Testis (tissue), 3 donors: Measurements from ENCODE around the gene HEBP2. TPM values are rescaled to one million over a fixed set of nuclear protein-coding genes. Genes with fewer than 3 reads are reported as not detected.

ENCODE experiments used
- DNase-seq: peaks from one replicate; pipeline ENCODE4 v3.0.0-alpha.2; 2019
- H3K27ac ChIP-seq, 2 donors: fragments of 200-600 bp; sonication (generic); one replicate each; pipeline ENCODE4 v1.5.1; 2019
- H3K27me3 ChIP-seq: fragments of 200-600 bp; sonication (generic); one replicate; pipeline ENCODE4 v1.5.1; 2019
- H3K36me3 ChIP-seq: fragments of 200-600 bp; sonication (generic); one replicate; pipeline ENCODE4 v1.5.1; 2017; ENCODE audit warnings: low read depth; ENCODE audit errors: missing control alignments
- H3K4me1 ChIP-seq: fragments of 200-600 bp; sonication (generic); one replicate; pipeline ENCODE4 v1.5.1; 2019
- H3K4me3 ChIP-seq, 2 donors: fragments of 200-600 bp; sonication (generic); one replicate each; pipeline ENCODE4 v1.5.1; 2017 to 2019
- H3K9me3 ChIP-seq: fragments of 200-600 bp; sonication (generic); one replicate; pipeline ENCODE4 v1.5.1; 2017
- CTCF ChIP-seq, 3 experiments: fragments of 450-650 bp in 2 of 3; fragments of 200-600 bp in 1 of 3; sonication (generic) in 1 of 3; IDR thresholded peaks; one replicate each; pipeline ENCODE4 v1.5.1; 2016 to 2019; ENCODE audit warnings: antibody characterized with exemption in 3 of 3, mild to moderate bottlenecking in 2 of 3, moderate library complexity in 1 of 3
- POLR2A ChIP-seq: fragments of 450-650 bp; IDR thresholded peaks from one replicate; pipeline ENCODE4 v1.6.1; 2017; ENCODE audit warnings: antibody characterized with exemption, mild to moderate bottlenecking, moderate library complexity
- WGBS, 2 donors: methylation state at CpG; one replicate each; pipeline ENCODE4 v1.1.5; 2018; 5-methylcytosine and 5-hydroxymethylcytosine counted together
- intact Hi-C: fragments of 100-400 bp; cut with DNase I; formaldehyde crosslinking; loops from one replicate; pipeline ENCODE4 v1.15.1; 2023; ENCODE audit warnings: low total_unique reads
- polyA plus RNA-seq: library from polyadenylated mRNA; stranded (reverse); fragments of 350-450 nt; fragmentation: Illumina TruSeq; extraction: RNeasy Lipid Tissue Mini Kit (QIAGEN cat#74804); gene quantifications from one replicate; pipeline ENCODE4 v1.2.3, GENCODE V29; 2014; ENCODE audit warnings: low read depth, low replicate concordance; ENCODE audit not compliant: insufficient read depth
- total RNA-seq, 2 donors: library from RNA; depleted of rRNA; stranded (reverse); fragments of >200 nt; gene quantifications; one replicate each; pipeline ENCODE4 v1.2.3, GENCODE V29; 2016

The HEBP2 gene
- total and polyA plus RNA-seq, 3 donors from 2014 or later: 11.4 to 16.9 (median 12.8) TPM

GRCh38 chr6:138377844-138378243, 26.2 kb upstream of the HEBP2 start, which contains the start of gene SMIM28:
Gene SMIM28 (plus strand): TSS chr6:138377905. CDS start chr6:138378073, 168 bp downstream.
- DNase-seq: no peak
- 86 to 91% methylated on average over 6 of the region's 6 CpGs for WGBS, 2 donors
- H3K4me3 ChIP-seq: no peak within 1 kb of the TSS
- H3K27ac ChIP-seq: no peak within 1 kb of the TSS
- H3K36me3 ChIP-seq: no peaks in the 10 kb centered on the region
- no peaks in the 10 kb centered on the region for H3K4me1 ChIP-seq
- no peaks in the 10 kb centered on the region for H3K27me3 ChIP-seq
- H3K9me3 ChIP-seq: no peaks in the 10 kb centered on the region
- intact Hi-C loops: no loop called here
- no peak for TF ChIP-seq CTCF (IDR thresholded peaks at IDR 0.05)
- TF ChIP-seq POLR2A: no peak

- Histone ChIP-seq H3K4me1 (no peaks in the 10 kb centered on the region), H3K4me3 (no peak overlapping the region), H3K36me3 (no peaks in the 10 kb centered on the region), H3K27me3 (no peaks in the 10 kb centered on the region), H3K9me3 (no peaks in the 10 kb centered on the region), H3K27ac (no peak overlapping the region)
- DNase-seq: no peak
- no peak for TF ChIP-seq CTCF (IDR thresholded peaks at IDR 0.05)
- TF ChIP-seq POLR2A: no peak
- 76 to 85% methylated on average over 4 of the region's 4 CpGs for WGBS, 2 donors
- intact Hi-C loops: no loop called here
These were observed 25.6 kb upstream of the HEBP2 start for GRCh38 chr6:138378463-138378862.

- no peak overlapping the region for H3K4me3 ChIP-seq
- DNase-seq: no peak
- intact Hi-C loops: no loop called here
- TF ChIP-seq POLR2A (no peak), CTCF (IDR thresholded peaks at IDR 0.05) (no peak)
- no peaks in the 10 kb centered on the region for H3K4me1 ChIP-seq
- H3K9me3 ChIP-seq: no peaks in the 10 kb centered on the region
- H3K36me3 ChIP-seq: no peaks in the 10 kb centered on the region
- WGBS, 2 donors: 85% methylated on average over 8 of the region's 8 CpGs
- no peaks in the 10 kb centered on the region for H3K27me3 ChIP-seq
- H3K27ac ChIP-seq: no peak overlapping the region
These were observed 21.3 kb upstream of the HEBP2 start for GRCh38 chr6:138382498-138383265.

DNA sequence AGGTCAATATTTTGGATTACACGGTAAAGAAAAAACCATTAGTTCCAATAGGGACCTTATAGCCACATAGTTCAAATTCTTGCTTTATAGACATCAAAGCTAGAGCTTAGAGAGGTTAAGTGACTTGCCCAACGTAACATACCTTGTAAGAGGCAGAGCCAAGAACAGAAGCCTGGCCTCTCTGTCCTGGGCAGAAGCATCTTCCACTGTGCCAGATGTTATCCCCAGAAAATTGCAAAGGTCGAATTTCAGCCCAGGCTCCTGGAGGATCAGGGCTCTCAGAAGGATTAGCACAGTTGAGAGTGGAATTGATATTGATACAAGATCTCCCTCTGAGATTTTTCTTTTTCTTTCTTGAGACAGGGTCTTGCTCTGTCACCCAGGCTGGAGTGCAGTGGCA, 20.2 kb upstream of the HEBP2 start:
- Histone ChIP-seq H3K27ac (no peak overlapping the region), H3K4me1 (no peaks in the 10 kb centered on the region), H3K36me3 (no peaks in the 10 kb centered on the region), H3K9me3 (no peaks in the 10 kb centered on the region), H3K27me3 (no peaks in the 10 kb centered on the region), H3K4me3 (no peak overlapping the region)
- TF ChIP-seq POLR2A (no peak), CTCF (IDR thresholded peaks at IDR 0.05) (no peak)
- intact Hi-C loops: no loop called here
- 87 to 88% methylated on average over 3 of the region's 3 CpGs for WGBS, 2 donors
- no peak for DNase-seq

- TF ChIP-seq CTCF (IDR thresholded peaks at IDR 0.05) (no peak), POLR2A (no peak)
- Histone ChIP-seq H3K27ac (no peak overlapping the region), H3K27me3 (no peaks in the 10 kb centered on the region), H3K9me3 (no peaks in the 10 kb centered on the region), H3K4me3 (no peak overlapping the region), H3K36me3 (no peaks in the 10 kb centered on the region), H3K4me1 (no peaks in the 10 kb centered on the region)
- no peak for DNase-seq
- WGBS, 2 donors: 89 to 92% methylated on average over 3 of the region's 3 CpGs
- intact Hi-C loops: no loop called here
These were observed 17.1 kb upstream of the HEBP2 start for GRCh38 chr6:138386897-138387296.
